ENCODE results near the gene DEDD. TPM values are rescaled to one million over a fixed set of nuclear protein-coding genes. Genes with fewer than 3 reads are reported as not detected.

The DEDD gene
- total and polyA plus RNA-seq, 2 donors from 2014 or later = 23.2 to 37.2 TPM

DNA sequence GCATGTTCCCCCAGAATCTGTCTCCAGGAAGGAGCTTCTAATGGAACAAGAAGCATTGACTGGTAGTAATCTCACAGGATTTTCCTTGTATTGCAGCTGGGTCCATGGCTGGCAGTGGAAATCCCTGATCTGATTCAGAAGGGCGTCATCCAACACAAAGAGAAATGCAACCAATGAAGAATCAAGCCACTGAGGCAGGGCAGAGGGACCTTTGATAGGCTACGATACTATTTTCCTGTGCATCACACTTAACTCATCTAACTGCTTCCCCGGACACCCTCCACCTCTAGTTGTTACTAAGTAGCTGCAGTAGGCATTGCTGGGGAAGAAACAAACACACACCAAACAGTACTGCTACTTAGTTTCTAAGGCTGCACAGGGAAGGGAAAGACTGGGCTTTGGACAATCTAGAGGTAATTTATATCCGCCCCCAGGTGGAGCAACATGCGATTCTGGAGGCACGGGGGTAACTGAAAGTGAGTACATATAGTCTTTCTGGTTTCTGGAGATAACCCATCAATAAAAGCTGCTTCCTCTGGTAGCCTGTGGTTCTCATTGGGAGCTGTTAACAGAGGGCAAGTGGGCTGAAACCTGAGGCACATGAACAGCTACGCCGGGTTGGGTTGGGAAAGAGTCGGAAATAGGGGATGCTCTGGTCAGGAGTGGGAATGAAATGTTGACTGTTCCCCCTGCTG, 26.0 kb upstream of the DEDD start:
- TF ChIP-seq, protein P1, sequence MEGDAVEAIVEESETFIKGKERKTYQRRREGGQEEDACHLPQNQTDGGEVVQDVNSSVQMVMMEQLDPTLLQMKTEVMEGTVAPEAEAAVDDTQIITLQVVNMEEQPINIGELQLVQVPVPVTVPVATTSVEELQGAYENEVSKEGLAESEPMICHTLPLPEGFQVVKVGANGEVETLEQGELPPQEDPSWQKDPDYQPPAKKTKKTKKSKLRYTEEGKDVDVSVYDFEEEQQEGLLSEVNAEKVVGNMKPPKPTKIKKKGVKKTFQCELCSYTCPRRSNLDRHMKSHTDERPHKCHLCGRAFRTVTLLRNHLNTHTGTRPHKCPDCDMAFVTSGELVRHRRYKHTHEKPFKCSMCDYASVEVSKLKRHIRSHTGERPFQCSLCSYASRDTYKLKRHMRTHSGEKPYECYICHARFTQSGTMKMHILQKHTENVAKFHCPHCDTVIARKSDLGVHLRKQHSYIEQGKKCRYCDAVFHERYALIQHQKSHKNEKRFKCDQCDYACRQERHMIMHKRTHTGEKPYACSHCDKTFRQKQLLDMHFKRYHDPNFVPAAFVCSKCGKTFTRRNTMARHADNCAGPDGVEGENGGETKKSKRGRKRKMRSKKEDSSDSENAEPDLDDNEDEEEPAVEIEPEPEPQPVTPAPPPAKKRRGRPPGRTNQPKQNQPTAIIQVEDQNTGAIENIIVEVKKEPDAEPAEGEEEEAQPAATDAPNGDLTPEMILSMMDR (IDR thresholded peaks at IDR 0.05; ENCODE audit: borderline replicate concordance, extremely low read depth, insufficient read depth) = no peak
- FAIRE-seq (no peak), DNase-seq (no peak)
- no peaks in the 10 kb centered on the region for H3K9me3 ChIP-seq (ENCODE audit: control insufficient read depth in 2 of 3, insufficient read depth in 1 of 3, low read length in 3 of 3)
- peaks cover 0 to 18% (median 11%) of the 10 kb centered on the region in 3 donors for H3K4me1 ChIP-seq (ENCODE audit: control insufficient read depth in 2 of 3, insufficient read depth in 2 of 3, low read depth in 1 of 3, low read length in 3 of 3)
- intact Hi-C loops (cut with DNase I) = no loop called here
- H3K27me3 ChIP-seq (ENCODE audit: control insufficient read depth, insufficient read depth, low read length) = no peaks in the 10 kb centered on the region
- peak overlapping the region; percentile 69 to 87 (median 82) for H3K4me3 ChIP-seq (ENCODE audit: low read length in 3 of 3)
- peak overlapping the region; percentile 38 to 94 for H3K27ac ChIP-seq (ENCODE audit: low read depth in 2 of 2, low read length in 2 of 2)
- H3K36me3 ChIP-seq (ENCODE audit: control insufficient read depth in 2 of 3, insufficient read depth in 3 of 3, low read length in 3 of 3) = peaks cover 0 to 7% (median 0%) of the 10 kb centered on the region in 3 donors
- H3K9ac ChIP-seq (ENCODE audit: low read length in 3 of 3) = peak overlapping the region in 2 of 3 donors; percentile 81 to 95

DNA sequence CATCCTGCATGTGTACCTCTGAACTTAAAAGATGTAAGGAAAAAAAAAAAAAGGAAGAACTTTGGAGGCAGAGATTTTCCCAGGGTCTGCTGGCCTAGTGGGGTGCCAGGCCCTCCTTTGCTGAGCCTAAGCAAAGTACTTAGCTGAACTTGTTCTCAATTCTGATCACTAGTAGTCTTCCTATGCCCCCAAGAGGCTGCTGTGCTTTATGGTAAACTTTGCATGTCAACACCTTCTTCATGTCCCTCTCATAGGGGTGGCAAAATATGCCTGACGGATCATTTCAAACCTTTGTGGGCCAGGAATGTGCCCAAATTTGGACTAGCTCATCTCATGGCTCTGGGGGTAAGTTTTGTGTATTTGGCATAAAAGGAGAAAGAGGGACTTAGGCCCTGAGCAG, 25.4 kb upstream of the DEDD start:
- peaks cover 0 to 18% (median 11%) of the 10 kb centered on the region in 3 donors for H3K4me1 ChIP-seq (ENCODE audit: control insufficient read depth in 2 of 3, insufficient read depth in 2 of 3, low read depth in 1 of 3, low read length in 3 of 3)
- no peak overlapping the region for H3K27ac ChIP-seq (ENCODE audit: low read depth in 2 of 2, low read length in 2 of 2)
- peaks cover 0 to 7% (median 0%) of the 10 kb centered on the region in 3 donors for H3K36me3 ChIP-seq (ENCODE audit: control insufficient read depth in 2 of 3, insufficient read depth in 3 of 3, low read length in 3 of 3)
- intact Hi-C loops (cut with DNase I) = no loop called here
- H3K27me3 ChIP-seq (ENCODE audit: control insufficient read depth, insufficient read depth, low read length) = no peaks in the 10 kb centered on the region
- TF ChIP-seq, protein P1 (IDR thresholded peaks at IDR 0.05; ENCODE audit: borderline replicate concordance, extremely low read depth, insufficient read depth) = no peak
- H3K9ac ChIP-seq (ENCODE audit: low read length in 3 of 3) = no peak overlapping the region
- H3K4me3 ChIP-seq (ENCODE audit: low read length in 3 of 3) = no peak overlapping the region
- FAIRE-seq (no peak), DNase-seq (no peak)
- H3K9me3 ChIP-seq (ENCODE audit: control insufficient read depth in 2 of 3, insufficient read depth in 1 of 3, low read length in 3 of 3) = no peaks in the 10 kb centered on the region

DNA sequence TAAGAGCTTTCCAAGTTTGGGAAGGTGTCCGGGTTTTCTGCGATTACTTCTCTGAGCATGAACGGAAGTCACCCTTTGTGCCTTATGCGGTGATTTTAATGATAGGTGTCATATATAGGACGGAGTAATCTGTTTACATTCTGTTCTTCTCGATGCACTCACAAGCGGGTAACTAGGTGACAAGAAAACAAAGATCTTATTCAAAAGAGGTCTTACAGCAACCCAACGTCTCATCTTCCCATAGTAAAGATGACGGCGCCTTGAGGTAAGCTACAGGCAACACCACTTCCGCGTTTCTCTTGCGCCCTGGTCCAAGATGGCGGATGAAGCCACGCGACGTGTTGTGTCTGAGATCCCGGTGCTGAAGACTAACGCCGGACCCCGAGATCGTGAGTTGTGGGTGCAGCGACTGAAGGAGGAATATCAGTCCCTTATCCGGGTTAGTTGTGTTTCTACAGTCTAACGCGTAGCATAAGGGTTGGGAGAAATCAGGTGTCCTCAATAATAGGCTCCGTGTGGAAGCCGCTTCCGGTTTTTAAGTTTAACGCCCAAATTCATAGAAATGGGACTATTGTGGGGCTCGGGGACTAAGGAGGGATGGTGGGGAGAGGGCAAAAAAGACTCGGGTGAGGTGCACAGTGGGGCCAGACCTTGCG, 21.3 kb upstream of the DEDD start, which contains the start of gene UFC1:
TSS of gene UFC1 (plus strand) at position 297 of the 656 bp plus-strand sequence. CDS start at position 317, 20 bp downstream.
- TF ChIP-seq, protein P1 (IDR thresholded peaks at IDR 0.05; ENCODE audit: borderline replicate concordance, extremely low read depth, insufficient read depth) = no peak
- DNase-seq (peak; percentile 84 to 96 (median 89)), FAIRE-seq (no peak)
- intact Hi-C loops (cut with DNase I) = no loop called here
- Histone ChIP-seq H3K9ac (ENCODE audit: low read length in 3 of 3) (peak within 1 kb of the TSS; percentile 81 to 100 (median 81)), H3K4me1 (ENCODE audit: control insufficient read depth in 2 of 3, insufficient read depth in 2 of 3, low read depth in 1 of 3, low read length in 3 of 3) (peaks cover 0 to 3% (median 2%) of the 10 kb centered on the region in 3 donors), H3K36me3 (ENCODE audit: control insufficient read depth in 2 of 3, insufficient read depth in 3 of 3, low read length in 3 of 3) (peaks cover 0 to 4% (median 0%) of the 10 kb centered on the region in 3 donors), H3K4me3 (ENCODE audit: low read length in 3 of 3) (peak within 1 kb of the TSS; percentile 86 to 100 (median 95)), H3K27me3 (ENCODE audit: control insufficient read depth, insufficient read depth, low read length) (no peaks in the 10 kb centered on the region), H3K27ac (ENCODE audit: low read depth in 2 of 2, low read length in 2 of 2) (peak within 1 kb of the TSS; percentile 96), H3K9me3 (ENCODE audit: control insufficient read depth in 2 of 3, insufficient read depth in 1 of 3, low read length in 3 of 3) (no peaks in the 10 kb centered on the region)
